Neural cell (in vitro differentiated cells): Measurements from ENCODE around the gene GRAMD1B. TPM values are rescaled to one million over a fixed set of nuclear protein-coding genes. Genes with fewer than 3 reads are reported as not detected.

Experiments
- H2AFZ ChIP-seq: fragments of 200-600, 300-800 bp; sonication (generic), shearing (Covaris generic); 2 replicates; pipeline ENCODE4 v1.6.0; 2014; ENCODE audit warnings: low read depth, mild to moderate bottlenecking, antibody characterized with exemption, low read length, moderate library complexity
- H3F3A ChIP-seq: fragments of 200-600 bp; shearing (Covaris generic); 2 replicates; pipeline ENCODE4 v1.6.1; 2016; ENCODE audit warnings: mild to moderate bottlenecking, moderate library complexity, mixed read lengths, antibody characterized with exemption, low read length; ENCODE audit not compliant: insufficient read depth, poor library complexity, severe bottlenecking
- H3K27ac ChIP-seq: fragments of 200-600, 300-800 bp; sonication (generic), shearing (Covaris generic); 2 replicates; pipeline ENCODE4 v1.5.1; 2014; ENCODE audit warnings: mild to moderate bottlenecking, low read length, moderate library complexity
- H3K27me3 ChIP-seq: fragments of 300-800, 200-600 bp; sonication (generic), shearing (Covaris generic); 2 replicates; pipeline ENCODE4 v1.6.0; 2014; ENCODE audit warnings: mild to moderate bottlenecking, low read depth, low read length, moderate library complexity; ENCODE audit not compliant: insufficient read depth
- H3K36me3 ChIP-seq: fragments of 300-800, 200-600 bp; sonication (generic), shearing (Covaris generic); 2 replicates; pipeline ENCODE4 v1.5.1; 2014; ENCODE audit warnings: mild to moderate bottlenecking, antibody characterized with exemption, low read length, moderate library complexity; ENCODE audit not compliant: insufficient read depth
- H3K4me2 ChIP-seq: fragments of 300-800, 200-600 bp; sonication (generic), shearing (Covaris generic); 2 replicates; pipeline ENCODE4 v1.6.0; 2014; ENCODE audit warnings: mild to moderate bottlenecking, low read length
- H3K4me3 ChIP-seq: fragments of 300-800, 200-600 bp; sonication (generic), shearing (Covaris generic); 2 replicates; pipeline ENCODE4 v1.5.1; 2014; ENCODE audit warnings: mild to moderate bottlenecking, low read length, moderate library complexity
- H3K79me2 ChIP-seq: fragments of 200-600 bp; shearing (Covaris generic); replicated peaks from 2 replicates; pipeline ENCODE4 v1.6.0; 2014; ENCODE audit warnings: mild to moderate bottlenecking, low read length, moderate library complexity; ENCODE audit not compliant: insufficient read depth
- H3K9ac ChIP-seq: fragments of 300-800, 200-600 bp; sonication (generic), shearing (Covaris generic); 2 replicates; pipeline ENCODE4 v1.6.1; 2016; ENCODE audit warnings: mild to moderate bottlenecking, low read length, mixed read lengths
- H3K9me2 ChIP-seq: fragments of 200-600 bp; shearing (Covaris generic); 2 replicates; pipeline ENCODE4 v1.6.1; 2016; ENCODE audit warnings: mild to moderate bottlenecking, low read length, mixed read lengths; ENCODE audit not compliant: insufficient read depth
- H3K9me3 ChIP-seq: fragments of 200-600, 300-800 bp; sonication (generic), shearing (Covaris generic); 2 replicates; pipeline ENCODE4 v1.6.1; 2016; ENCODE audit warnings: mild to moderate bottlenecking, mixed run types, low read length, moderate library complexity, mixed read lengths
- H4K20me1 ChIP-seq: fragments of 200-600 bp; shearing (Covaris generic); 2 replicates; pipeline ENCODE4 v1.6.1; 2016; ENCODE audit warnings: mild to moderate bottlenecking, mixed run types; ENCODE audit not compliant: insufficient read depth
- EP300 ChIP-seq: fragments of 450-650 bp; conservative IDR thresholded peaks from 2 replicates; pipeline ENCODE4 v1.6.1; 2014; ENCODE audit warnings: antibody characterized with exemption, mild to moderate bottlenecking, moderate library complexity; ENCODE audit not compliant: poor library complexity, severe bottlenecking
- EZH2 ChIP-seq: fragments of 200-600, 300-800 bp; shearing (Covaris generic), sonication (generic); IDR thresholded peaks from 2 replicates; pipeline ENCODE4 v1.6.1; 2014; ENCODE audit warnings: antibody characterized with exemption, low read length, borderline replicate concordance, mild to moderate bottlenecking; ENCODE audit not compliant: insufficient read depth, poor library complexity, severe bottlenecking
- MXI1 ChIP-seq: fragments of 450-650 bp; conservative IDR thresholded peaks from 2 replicates; pipeline ENCODE4 v1.6.1; 2014; ENCODE audit warnings: antibody characterized with exemption, mild to moderate bottlenecking; ENCODE audit not compliant: poor library complexity, severe bottlenecking
- POLR2AphosphoS5 ChIP-seq: IDR thresholded peaks from 2 replicates; pipeline ENCODE4 v1.6.1; 2012
- RAD21 ChIP-seq: fragments of 450-650 bp; conservative IDR thresholded peaks from 2 replicates; pipeline ENCODE4 v1.6.1; 2014; ENCODE audit warnings: antibody characterized with exemption, mild to moderate bottlenecking, moderate library complexity
- SMC3 ChIP-seq: fragments of 450-650 bp; conservative IDR thresholded peaks from 2 replicates; pipeline ENCODE4 v1.6.1; 2014; ENCODE audit warnings: antibody characterized with exemption, mild to moderate bottlenecking, moderate library complexity; ENCODE audit not compliant: poor library complexity
- TAF1 ChIP-seq: IDR thresholded peaks from 2 replicates; pipeline ENCODE4 v1.6.1; 2012; ENCODE audit warnings: low read depth
- polyA plus RNA-seq: library from polyadenylated mRNA; depleted of rRNA; stranded (reverse); fragments of >200 nt; gene quantifications from 2 replicates; pipeline ENCODE4 v1.2.3, GENCODE V29; 2014
- TF ChIP-seq, protein P1 (sequence below): fragments of 450-650 bp; IDR thresholded peaks from 2 replicates; pipeline ENCODE4 v1.5.1; 2014; ENCODE audit warnings: antibody characterized with exemption, mild to moderate bottlenecking, moderate library complexity; ENCODE audit not compliant: poor library complexity, severe bottlenecking
- TF ChIP-seq, protein P2 (sequence below): IDR thresholded peaks from 2 replicates; pipeline ENCODE4 v1.6.1; 2012; ENCODE audit warnings: borderline replicate concordance

The GRAMD1B gene
- polyA plus RNA-seq, 1 donor from 2014 or later: 1.5 TPM

- Histone ChIP-seq H3K9me3 (no peaks in the 10 kb centered on the region), H2AFZ (no peak overlapping the region), H3K27me3 (no peaks in the 10 kb centered on the region), H4K20me1 (no peaks in the 10 kb centered on the region), H3K4me3 (no peak overlapping the region), H3F3A (no peaks in the 10 kb centered on the region), H3K36me3 (no peaks in the 10 kb centered on the region), H3K9me2 (no peaks in the 10 kb centered on the region), H3K79me2 (no peaks in the 10 kb centered on the region), H3K4me2 (no peak overlapping the region), H3K9ac (no peak overlapping the region), H3K27ac (no peak overlapping the region)
- no peak for TF ChIP-seq SMC3
- TF ChIP-seq MXI1: no peak
- no peak for TF ChIP-seq RAD21
- TF ChIP-seq EZH2: no peak
- no peak for TF ChIP-seq TAF1
- TF ChIP-seq, protein P1, sequence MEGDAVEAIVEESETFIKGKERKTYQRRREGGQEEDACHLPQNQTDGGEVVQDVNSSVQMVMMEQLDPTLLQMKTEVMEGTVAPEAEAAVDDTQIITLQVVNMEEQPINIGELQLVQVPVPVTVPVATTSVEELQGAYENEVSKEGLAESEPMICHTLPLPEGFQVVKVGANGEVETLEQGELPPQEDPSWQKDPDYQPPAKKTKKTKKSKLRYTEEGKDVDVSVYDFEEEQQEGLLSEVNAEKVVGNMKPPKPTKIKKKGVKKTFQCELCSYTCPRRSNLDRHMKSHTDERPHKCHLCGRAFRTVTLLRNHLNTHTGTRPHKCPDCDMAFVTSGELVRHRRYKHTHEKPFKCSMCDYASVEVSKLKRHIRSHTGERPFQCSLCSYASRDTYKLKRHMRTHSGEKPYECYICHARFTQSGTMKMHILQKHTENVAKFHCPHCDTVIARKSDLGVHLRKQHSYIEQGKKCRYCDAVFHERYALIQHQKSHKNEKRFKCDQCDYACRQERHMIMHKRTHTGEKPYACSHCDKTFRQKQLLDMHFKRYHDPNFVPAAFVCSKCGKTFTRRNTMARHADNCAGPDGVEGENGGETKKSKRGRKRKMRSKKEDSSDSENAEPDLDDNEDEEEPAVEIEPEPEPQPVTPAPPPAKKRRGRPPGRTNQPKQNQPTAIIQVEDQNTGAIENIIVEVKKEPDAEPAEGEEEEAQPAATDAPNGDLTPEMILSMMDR: no peak
- no peak for TF ChIP-seq POLR2AphosphoS5
- TF ChIP-seq, protein P2, sequence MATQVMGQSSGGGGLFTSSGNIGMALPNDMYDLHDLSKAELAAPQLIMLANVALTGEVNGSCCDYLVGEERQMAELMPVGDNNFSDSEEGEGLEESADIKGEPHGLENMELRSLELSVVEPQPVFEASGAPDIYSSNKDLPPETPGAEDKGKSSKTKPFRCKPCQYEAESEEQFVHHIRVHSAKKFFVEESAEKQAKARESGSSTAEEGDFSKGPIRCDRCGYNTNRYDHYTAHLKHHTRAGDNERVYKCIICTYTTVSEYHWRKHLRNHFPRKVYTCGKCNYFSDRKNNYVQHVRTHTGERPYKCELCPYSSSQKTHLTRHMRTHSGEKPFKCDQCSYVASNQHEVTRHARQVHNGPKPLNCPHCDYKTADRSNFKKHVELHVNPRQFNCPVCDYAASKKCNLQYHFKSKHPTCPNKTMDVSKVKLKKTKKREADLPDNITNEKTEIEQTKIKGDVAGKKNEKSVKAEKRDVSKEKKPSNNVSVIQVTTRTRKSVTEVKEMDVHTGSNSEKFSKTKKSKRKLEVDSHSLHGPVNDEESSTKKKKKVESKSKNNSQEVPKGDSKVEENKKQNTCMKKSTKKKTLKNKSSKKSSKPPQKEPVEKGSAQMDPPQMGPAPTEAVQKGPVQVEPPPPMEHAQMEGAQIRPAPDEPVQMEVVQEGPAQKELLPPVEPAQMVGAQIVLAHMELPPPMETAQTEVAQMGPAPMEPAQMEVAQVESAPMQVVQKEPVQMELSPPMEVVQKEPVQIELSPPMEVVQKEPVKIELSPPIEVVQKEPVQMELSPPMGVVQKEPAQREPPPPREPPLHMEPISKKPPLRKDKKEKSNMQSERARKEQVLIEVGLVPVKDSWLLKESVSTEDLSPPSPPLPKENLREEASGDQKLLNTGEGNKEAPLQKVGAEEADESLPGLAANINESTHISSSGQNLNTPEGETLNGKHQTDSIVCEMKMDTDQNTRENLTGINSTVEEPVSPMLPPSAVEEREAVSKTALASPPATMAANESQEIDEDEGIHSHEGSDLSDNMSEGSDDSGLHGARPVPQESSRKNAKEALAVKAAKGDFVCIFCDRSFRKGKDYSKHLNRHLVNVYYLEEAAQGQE: no peak
- no peak for TF ChIP-seq EP300
These were observed 57.2 kb downstream of the GRAMD1B start for GRCh38 chr11:123487157-123487744.

DNA sequence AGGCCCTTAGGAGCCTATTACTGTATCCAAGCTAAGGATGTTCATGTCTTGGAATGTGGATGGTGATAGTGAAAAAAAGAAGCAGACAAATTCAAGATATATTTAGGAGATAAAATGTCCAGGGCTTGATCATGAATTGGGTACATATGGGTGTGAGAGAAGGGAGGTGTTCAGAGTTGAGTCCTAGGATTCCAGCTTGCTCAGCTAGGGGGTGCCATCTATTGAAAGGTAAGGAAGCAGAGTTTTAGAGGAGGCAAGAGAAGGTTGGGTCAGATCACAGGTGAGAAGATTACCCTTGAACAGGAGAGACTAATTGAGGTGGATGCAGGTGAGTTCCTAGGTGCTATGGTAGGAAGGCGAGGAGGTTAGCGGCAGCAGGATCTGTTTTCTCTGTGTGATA is 60.5 kb downstream of the GRAMD1B start:
- no peaks in the 10 kb centered on the region for H3K9me2 ChIP-seq
- TF ChIP-seq TAF1 (no peak), EP300 (no peak), EZH2 (no peak), RAD21 (no peak), POLR2AphosphoS5 (no peak), MXI1 (no peak), SMC3 (no peak)
- TF ChIP-seq, protein P1: no peak
- TF ChIP-seq, protein P2: no peak
- H2AFZ ChIP-seq: no peak overlapping the region
- no peaks in the 10 kb centered on the region for H3K36me3 ChIP-seq
- no peaks in the 10 kb centered on the region for H4K20me1 ChIP-seq
- H3K27ac ChIP-seq: no peak overlapping the region
- H3F3A ChIP-seq: no peaks in the 10 kb centered on the region
- H3K4me3 ChIP-seq: no peak overlapping the region
- H3K4me2 ChIP-seq: no peak overlapping the region
- H3K9ac ChIP-seq: no peak overlapping the region
- H3K79me2 ChIP-seq: no peaks in the 10 kb centered on the region
- H3K27me3 ChIP-seq: no peaks in the 10 kb centered on the region
- H3K9me3 ChIP-seq: no peaks in the 10 kb centered on the region
